ENCODE measurements around the gene TBC1D17. TPM values are rescaled to one million over a fixed set of nuclear protein-coding genes. Genes with fewer than 3 reads are reported as not detected.
A peak's percentile ranks its signal among the peaks of the same experiment; 100 is the strongest.

The TBC1D17 gene
- total RNA-seq, 2 donors from 2014 or later: 40.7 to 47.3 TPM

DNA sequence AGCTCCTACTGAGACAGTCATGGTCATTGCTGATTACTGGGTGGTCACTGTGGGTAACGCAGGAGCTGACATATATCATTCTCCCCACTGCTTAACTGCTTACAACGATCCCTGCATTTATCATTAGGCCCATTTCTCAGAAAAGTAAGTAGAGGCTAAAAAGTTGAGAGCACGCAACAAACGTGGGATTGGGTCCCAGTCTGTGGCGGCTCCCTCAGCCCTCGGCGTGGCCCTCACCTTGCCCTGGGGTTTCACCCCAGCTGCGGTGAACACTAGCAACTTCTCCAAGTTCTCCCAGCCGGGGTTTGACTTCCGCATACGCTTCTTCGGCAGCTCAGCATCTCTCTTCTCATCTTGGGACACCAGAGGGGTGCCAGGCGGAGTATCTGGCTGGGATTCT, 12.6 kb upstream of the TBC1D17 start:
- no peaks in the 10 kb centered on the region for H3K27me3 Mint-ChIP-seq (ENCODE audit: insufficient read depth)
- no peak for DNase-seq
- no peak overlapping the region for H3K9ac ChIP-seq (ENCODE audit: extremely low read depth, low read length, poor library complexity, severe bottlenecking)
- peaks cover 5% of the 10 kb centered on the region for H3K9me3 Mint-ChIP-seq
- no peak overlapping the region for H3K4me3 Mint-ChIP-seq
- peaks cover 39% of the 10 kb centered on the region for H3K36me3 ChIP-seq (ENCODE audit: control insufficient read depth, insufficient read depth, low read length)
- WGBS, 2 experiments (ENCODE audit: insufficient coverage in 1 of 2, insufficient read length in 1 of 2): 92 to 94% methylated on average over 10 to 13 of the region's 13 CpGs
- H3K9me3 ChIP-seq (ENCODE audit: control insufficient read depth, low read length): no peaks in the 10 kb centered on the region
- H3K27ac ChIP-seq (ENCODE audit: low read depth, low read length): no peak overlapping the region
- H3K4me1 Mint-ChIP-seq: peaks cover 12% of the 10 kb centered on the region
- no peaks in the 10 kb centered on the region for H3K4me1 ChIP-seq (ENCODE audit: control insufficient read depth, insufficient read depth, low read length)
- H3K4me3 ChIP-seq (ENCODE audit: low read length): no peak overlapping the region
- H3K27ac Mint-ChIP-seq: peak overlapping the region; percentile 39
- H3K27me3 ChIP-seq (ENCODE audit: control insufficient read depth, insufficient read depth, low read length, poor library complexity, severe bottlenecking): no peaks in the 10 kb centered on the region
- TF ChIP-seq, protein P1, sequence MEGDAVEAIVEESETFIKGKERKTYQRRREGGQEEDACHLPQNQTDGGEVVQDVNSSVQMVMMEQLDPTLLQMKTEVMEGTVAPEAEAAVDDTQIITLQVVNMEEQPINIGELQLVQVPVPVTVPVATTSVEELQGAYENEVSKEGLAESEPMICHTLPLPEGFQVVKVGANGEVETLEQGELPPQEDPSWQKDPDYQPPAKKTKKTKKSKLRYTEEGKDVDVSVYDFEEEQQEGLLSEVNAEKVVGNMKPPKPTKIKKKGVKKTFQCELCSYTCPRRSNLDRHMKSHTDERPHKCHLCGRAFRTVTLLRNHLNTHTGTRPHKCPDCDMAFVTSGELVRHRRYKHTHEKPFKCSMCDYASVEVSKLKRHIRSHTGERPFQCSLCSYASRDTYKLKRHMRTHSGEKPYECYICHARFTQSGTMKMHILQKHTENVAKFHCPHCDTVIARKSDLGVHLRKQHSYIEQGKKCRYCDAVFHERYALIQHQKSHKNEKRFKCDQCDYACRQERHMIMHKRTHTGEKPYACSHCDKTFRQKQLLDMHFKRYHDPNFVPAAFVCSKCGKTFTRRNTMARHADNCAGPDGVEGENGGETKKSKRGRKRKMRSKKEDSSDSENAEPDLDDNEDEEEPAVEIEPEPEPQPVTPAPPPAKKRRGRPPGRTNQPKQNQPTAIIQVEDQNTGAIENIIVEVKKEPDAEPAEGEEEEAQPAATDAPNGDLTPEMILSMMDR (conservative IDR thresholded peaks at IDR 0.05): no peak
- H3K36me3 Mint-ChIP-seq (ENCODE audit: low read depth): peaks cover 40% of the 10 kb centered on the region

DNA sequence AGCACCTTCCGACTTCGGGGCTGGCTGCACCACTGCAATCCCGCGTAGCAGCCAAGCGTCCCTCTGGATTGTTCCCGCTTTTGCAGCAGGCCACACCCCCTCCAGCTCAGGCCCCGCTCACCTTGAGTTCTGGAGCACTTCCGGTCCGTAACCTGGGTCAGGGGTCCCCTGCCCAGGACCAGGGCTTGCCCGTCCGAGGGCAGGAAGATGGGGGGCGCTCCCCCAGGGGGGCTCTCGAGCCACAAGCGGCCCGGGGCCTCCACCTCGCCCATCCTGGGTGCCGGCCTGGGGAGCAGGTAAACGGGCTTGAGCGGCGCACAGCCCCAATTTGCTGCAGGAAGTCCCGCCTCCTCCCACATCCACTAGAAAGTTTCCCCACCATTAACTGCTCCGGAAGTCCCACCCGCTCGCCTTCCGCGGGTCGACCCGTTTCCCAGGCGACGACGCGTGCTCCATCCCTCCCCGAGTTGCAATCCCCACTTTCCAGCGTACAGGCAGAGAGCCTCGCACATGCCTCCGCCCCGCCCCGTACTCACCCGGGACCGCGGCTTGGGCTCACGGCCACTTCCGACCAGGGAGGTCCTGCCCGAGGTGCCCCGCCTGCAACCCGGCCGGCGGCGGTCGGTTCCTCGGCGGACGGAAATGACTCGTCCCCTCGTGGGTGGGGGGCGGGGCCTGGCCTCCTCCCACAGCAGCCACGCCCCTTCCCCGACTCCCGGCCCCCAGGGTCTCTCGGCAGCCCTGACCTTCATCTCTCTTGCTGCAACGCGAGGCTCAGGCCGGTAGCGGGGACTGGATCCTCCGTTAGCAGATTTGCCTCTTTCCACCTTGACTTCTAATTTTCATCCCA, 10.3 kb upstream of the TBC1D17 start, which contains the start of gene PNKP:
TSS of gene PNKP (minus strand) at position 644 of the 850 bp plus-strand sequence. CDS start at position 272, 372 bp downstream.
- Histone ChIP-seq H3K27ac (ENCODE audit: low read depth, low read length) (peak within 1 kb of the TSS; percentile 72), H3K9me3 (ENCODE audit: control insufficient read depth, low read length) (no peaks in the 10 kb centered on the region), H3K9ac (ENCODE audit: extremely low read depth, low read length, poor library complexity, severe bottlenecking) (peak within 1 kb of the TSS; percentile 74), H3K27me3 (ENCODE audit: control insufficient read depth, insufficient read depth, low read length, poor library complexity, severe bottlenecking) (no peaks in the 10 kb centered on the region), H3K36me3 (ENCODE audit: control insufficient read depth, insufficient read depth, low read length) (peaks cover 30% of the 10 kb centered on the region), H3K4me3 (ENCODE audit: low read length) (peak within 1 kb of the TSS; percentile 98), H3K4me1 (ENCODE audit: control insufficient read depth, insufficient read depth, low read length) (peaks cover 4% of the 10 kb centered on the region)
- Mint-ChIP-seq H3K9me3 (peaks cover 5% of the 10 kb centered on the region), H3K27me3 (ENCODE audit: insufficient read depth) (no peaks in the 10 kb centered on the region), H3K4me3 (peak within 1 kb of the TSS; percentile 89), H3K27ac (peak within 1 kb of the TSS; percentile 97), H3K4me1 (peaks cover 19% of the 10 kb centered on the region), H3K36me3 (ENCODE audit: low read depth) (peaks cover 41% of the 10 kb centered on the region)
- TF ChIP-seq, protein P1 (conservative IDR thresholded peaks at IDR 0.05): peak; percentile 6
- 0% methylated on average over 32 to 65 of the region's 65 CpGs for WGBS, 2 experiments (ENCODE audit: insufficient coverage in 1 of 2, insufficient read length in 1 of 2)
- peak; percentile 96 for DNase-seq

DNA sequence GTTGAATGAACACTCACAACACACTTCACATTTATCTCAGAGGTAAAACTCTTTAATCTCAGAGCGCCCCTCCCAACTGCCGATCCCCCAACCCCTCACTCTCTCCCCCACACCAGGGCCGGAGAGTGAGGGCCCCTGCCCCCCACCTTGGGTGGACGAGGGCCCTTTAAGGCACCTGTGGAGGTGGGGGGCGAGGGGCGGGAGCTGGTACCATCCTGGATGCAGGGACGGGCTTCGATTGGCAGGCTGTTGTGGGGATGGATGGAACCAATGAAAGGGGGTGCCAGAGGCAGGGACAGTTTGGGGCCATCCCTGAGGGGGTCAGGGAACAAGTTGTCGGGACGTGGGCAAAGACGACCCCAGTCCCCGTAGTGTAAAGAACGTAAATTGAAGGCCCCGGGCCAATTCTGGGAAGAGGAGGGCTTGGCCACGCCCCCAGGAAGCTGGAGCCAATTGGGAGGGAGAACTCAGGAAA, 8.5 kb upstream of the TBC1D17 start:
- Histone ChIP-seq H3K9me3 (ENCODE audit: control insufficient read depth, low read length) (no peaks in the 10 kb centered on the region), H3K36me3 (ENCODE audit: control insufficient read depth, insufficient read depth, low read length) (peaks cover 18% of the 10 kb centered on the region), H3K27ac (ENCODE audit: low read depth, low read length) (peak overlapping the region; percentile 57), H3K27me3 (ENCODE audit: control insufficient read depth, insufficient read depth, low read length, poor library complexity, severe bottlenecking) (no peaks in the 10 kb centered on the region), H3K4me1 (ENCODE audit: control insufficient read depth, insufficient read depth, low read length) (peaks cover 4% of the 10 kb centered on the region), H3K9ac (ENCODE audit: extremely low read depth, low read length, poor library complexity, severe bottlenecking) (no peak overlapping the region), H3K4me3 (ENCODE audit: low read length) (peak overlapping the region; percentile 74)
- TF ChIP-seq, protein P1 (conservative IDR thresholded peaks at IDR 0.05): no peak
- DNase-seq: no peak
- peaks cover 19% of the 10 kb centered on the region for H3K4me1 Mint-ChIP-seq
- 0 to 12% methylated on average over 6 to 15 of the region's 15 CpGs for WGBS, 2 experiments (ENCODE audit: insufficient coverage in 1 of 2, insufficient read length in 1 of 2)
- peaks cover 29% of the 10 kb centered on the region for H3K36me3 Mint-ChIP-seq (ENCODE audit: low read depth)
- no peaks in the 10 kb centered on the region for H3K27me3 Mint-ChIP-seq (ENCODE audit: insufficient read depth)
- H3K9me3 Mint-ChIP-seq: peaks cover 5% of the 10 kb centered on the region
- no peak overlapping the region for H3K27ac Mint-ChIP-seq
- H3K4me3 Mint-ChIP-seq: no peak overlapping the region
